Chondrocyte (in vitro differentiated cells): ENCODE results near the gene NDOR1. TPM values are rescaled to one million over a fixed set of nuclear protein-coding genes. Genes with fewer than 3 reads are reported as not detected.

Source experiments
- DNase-seq: peaks from one replicate; pipeline ENCODE4 v3.0.0; 2021; ENCODE audit warnings: mixed read lengths, low spot score
- H3K27ac Mint-ChIP-seq: one replicate; pipeline ENCODE4 v1.8.0; 2021; ENCODE audit warnings: mild to moderate bottlenecking, moderate library complexity, mixed read lengths; ENCODE audit not compliant: unreplicated experiment
- H3K27me3 Mint-ChIP-seq: 2 replicates; pipeline ENCODE4 v1.8.0; 2021; ENCODE audit warnings: low read depth, mixed read lengths
- H3K36me3 Mint-ChIP-seq: 2 replicates; pipeline ENCODE4 v1.8.0; 2021; ENCODE audit warnings: low read depth, mixed read lengths
- H3K4me1 Mint-ChIP-seq: 2 replicates; pipeline ENCODE4 v1.8.0; 2021; ENCODE audit warnings: low read depth, mild to moderate bottlenecking, mixed read lengths
- H3K4me3 Mint-ChIP-seq: one replicate; pipeline ENCODE4 v1.8.0; 2021; ENCODE audit warnings: mild to moderate bottlenecking, moderate library complexity, mixed read lengths; ENCODE audit not compliant: unreplicated experiment
- H3K9me3 Mint-ChIP-seq: 2 replicates; pipeline ENCODE4 v1.8.0; 2021; ENCODE audit warnings: low read depth, mixed read lengths
- total RNA-seq: library from RNA; stranded (reverse); gene quantifications from 3 replicates; pipeline ENCODE4 v1.2.1, GENCODE V29; 2021
- TF ChIP-seq, protein P1 (sequence below): fragments of 200-600 bp; sonication (generic); IDR thresholded peaks from 2 replicates; pipeline ENCODE4 v1.5.0; 2021; ENCODE audit warnings: antibody characterized with exemption, mild to moderate bottlenecking, moderate library complexity

Gene NDOR1
- total RNA-seq, 1 donor from 2014 or later, result 10.8 TPM

DNA sequence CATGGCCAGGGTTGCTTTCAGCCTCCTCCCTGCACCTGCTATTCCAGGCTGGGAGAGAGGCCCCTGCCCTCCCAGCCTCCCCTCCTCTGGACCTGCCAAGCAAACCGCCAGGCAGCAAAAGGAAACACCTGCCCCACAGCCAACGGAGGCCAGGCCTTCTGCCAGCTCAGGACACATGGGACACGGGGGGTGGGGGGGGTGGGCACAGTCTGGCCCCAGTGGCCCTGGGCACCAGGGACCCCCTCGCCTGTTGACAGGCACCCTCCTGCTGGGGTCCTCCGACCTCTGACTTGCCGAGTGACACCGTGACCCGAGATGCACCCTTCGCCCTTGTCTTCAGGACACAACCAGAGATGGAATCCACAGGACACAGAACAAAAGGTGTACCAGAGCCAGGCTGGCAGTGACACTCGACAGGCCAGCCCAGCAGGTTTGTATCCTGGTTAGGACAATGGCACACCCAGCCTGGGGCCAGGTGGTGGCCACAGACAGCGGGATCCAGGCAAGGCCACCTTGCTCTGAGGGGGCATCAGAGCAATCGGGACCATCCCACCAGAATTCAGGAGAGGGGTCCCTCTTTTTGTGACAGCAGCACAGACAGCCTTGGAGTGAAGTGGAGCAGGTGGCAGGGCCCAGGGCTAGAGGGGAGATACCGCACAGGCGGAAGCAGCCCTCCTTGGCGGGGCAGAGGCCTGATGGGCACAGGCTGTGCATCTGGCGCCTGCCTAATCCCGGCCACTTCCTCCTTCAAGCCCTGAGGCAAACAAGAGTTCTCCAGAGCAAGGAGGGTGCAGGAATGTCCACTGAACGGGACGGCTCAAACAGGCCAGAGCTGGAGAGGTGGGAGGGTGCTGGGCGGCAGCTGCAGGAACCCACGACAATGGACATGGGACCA, 32.4 kb upstream of the NDOR1 start:
- TF ChIP-seq, protein P1, sequence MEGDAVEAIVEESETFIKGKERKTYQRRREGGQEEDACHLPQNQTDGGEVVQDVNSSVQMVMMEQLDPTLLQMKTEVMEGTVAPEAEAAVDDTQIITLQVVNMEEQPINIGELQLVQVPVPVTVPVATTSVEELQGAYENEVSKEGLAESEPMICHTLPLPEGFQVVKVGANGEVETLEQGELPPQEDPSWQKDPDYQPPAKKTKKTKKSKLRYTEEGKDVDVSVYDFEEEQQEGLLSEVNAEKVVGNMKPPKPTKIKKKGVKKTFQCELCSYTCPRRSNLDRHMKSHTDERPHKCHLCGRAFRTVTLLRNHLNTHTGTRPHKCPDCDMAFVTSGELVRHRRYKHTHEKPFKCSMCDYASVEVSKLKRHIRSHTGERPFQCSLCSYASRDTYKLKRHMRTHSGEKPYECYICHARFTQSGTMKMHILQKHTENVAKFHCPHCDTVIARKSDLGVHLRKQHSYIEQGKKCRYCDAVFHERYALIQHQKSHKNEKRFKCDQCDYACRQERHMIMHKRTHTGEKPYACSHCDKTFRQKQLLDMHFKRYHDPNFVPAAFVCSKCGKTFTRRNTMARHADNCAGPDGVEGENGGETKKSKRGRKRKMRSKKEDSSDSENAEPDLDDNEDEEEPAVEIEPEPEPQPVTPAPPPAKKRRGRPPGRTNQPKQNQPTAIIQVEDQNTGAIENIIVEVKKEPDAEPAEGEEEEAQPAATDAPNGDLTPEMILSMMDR, result no peak
- Mint-ChIP-seq H3K36me3 (peaks cover 4% of the 10 kb centered on the region), H3K4me3 (no peak overlapping the region), H3K27me3 (peaks cover 6% of the 10 kb centered on the region), H3K4me1 (peaks cover 3% of the 10 kb centered on the region), H3K27ac (no peak overlapping the region), H3K9me3 (no peaks in the 10 kb centered on the region)
- no peak for DNase-seq

DNA sequence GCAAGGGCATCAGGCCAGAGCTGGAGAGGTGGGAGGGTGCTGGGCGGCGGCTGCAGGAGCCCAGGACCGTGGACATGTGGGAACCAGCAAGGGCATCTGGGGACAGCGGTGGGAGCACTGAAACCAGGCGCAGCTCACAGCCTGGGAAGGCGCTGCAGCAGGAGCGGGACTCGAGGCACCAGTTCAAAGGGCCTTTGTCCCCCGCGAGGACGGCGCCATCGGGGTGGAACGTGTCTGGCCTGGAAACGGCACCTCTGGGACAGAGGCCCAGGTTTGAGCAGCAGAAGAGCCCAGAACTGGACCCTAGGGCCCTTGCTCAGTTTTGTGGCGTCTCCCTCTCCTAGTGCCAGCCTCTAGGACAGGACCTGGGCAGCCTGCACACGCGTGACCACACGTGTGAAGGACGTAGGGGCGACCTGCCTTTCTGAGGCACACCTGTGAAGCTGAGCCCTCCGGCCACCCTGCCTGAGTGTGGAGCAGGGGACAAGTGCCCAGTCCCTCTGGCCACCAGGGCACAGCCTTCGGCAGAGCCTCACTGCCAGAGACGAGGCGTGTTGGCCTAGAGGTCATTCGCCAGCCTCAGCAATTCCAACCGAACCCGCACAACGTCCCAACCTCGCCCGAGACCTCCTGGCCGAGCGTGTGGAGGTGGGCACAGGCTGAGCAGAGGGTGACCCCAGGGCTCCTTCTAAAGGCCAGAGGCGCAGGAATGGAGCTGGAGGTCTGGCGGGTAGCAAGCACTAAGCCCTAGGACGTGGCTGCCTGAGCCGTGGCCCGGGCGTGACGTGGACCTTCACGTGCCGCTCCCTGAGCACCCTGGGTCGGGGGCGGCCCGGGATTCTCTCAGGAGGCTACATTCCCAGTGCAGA, 31.5 kb upstream of the NDOR1 start:
- DNase-seq, result no peak
- Mint-ChIP-seq H3K27me3 (peaks cover 4% of the 10 kb centered on the region), H3K4me3 (no peak overlapping the region)

DNA sequence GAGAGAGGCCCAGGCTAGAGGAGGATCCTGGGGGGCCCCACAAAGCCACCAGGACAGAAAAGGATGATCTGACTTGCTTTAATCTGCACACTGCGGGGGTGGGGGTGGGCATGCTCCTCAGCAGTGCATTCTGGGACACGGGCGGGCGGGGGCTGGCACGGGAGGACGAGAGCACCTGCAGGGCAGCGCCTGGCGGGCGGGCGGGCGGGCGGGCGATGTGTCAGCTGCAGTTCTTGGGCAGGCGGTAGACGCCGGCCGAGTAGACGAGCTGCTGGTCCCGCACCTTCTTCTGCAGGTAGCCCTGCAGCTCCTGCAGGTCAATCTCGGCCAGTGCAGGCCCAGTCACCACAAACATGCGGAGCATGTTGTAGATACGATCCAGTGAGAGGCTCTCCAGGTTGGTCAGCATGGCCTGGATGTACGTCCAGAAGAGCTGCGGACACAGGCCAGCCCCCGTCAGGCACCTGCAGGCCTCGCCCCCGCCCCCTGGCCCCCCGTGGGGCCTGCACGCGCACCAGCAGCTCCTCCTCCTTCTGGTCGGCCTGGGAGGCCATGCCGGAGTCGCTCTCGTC, 30.7 kb upstream of the NDOR1 start:
- Mint-ChIP-seq H3K27me3 (peaks cover 4% of the 10 kb centered on the region), H3K36me3 (peaks cover 8% of the 10 kb centered on the region), H3K4me3 (no peak overlapping the region), H3K4me1 (no peaks in the 10 kb centered on the region), H3K9me3 (no peaks in the 10 kb centered on the region), H3K27ac (no peak overlapping the region)
- TF ChIP-seq, protein P1, result no peak
- DNase-seq, result no peak

More for the DNA sequence above, 31.5 kb upstream of the NDOR1 start:
- Mint-ChIP-seq H3K4me1 (no peaks in the 10 kb centered on the region), H3K9me3 (no peaks in the 10 kb centered on the region), H3K36me3 (peaks cover 4% of the 10 kb centered on the region), H3K27ac (no peak overlapping the region)
- TF ChIP-seq, protein P1, result no peak

DNA sequence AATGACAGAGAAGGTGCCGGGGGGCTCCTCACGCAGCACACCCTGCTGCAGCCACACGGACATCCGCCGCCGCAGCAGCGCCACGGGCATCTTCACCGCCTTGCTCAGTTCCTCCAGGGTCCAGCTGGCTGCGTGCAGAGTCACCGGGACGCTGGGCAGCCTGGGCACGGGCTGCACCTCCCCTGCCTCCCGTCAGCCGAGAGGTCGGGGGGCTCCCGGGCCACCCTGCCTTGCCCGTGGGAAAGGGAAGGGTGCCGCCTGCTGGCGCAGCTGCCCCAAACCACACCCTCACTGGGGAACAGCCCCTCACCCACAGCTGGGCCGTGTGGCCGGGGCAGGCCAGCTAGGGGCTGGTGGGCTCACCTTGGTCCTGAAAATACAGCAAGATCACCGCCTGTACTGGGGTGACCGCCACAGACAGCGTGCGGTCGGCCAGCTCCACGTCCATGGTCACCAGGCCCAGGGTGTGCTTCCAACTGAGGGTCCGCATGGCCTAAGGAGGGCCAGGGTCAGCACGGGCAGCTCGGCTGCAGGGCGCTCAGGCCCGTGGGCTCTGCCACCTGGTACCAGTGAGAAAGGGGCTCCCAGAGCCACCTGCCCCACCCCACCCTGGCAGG, 30.0 kb upstream of the NDOR1 start:
- Mint-ChIP-seq H3K27ac (no peak overlapping the region), H3K9me3 (no peaks in the 10 kb centered on the region)

More for the DNA sequence above, 30.0 kb upstream of the NDOR1 start:
- Mint-ChIP-seq H3K4me3 (no peak overlapping the region), H3K27me3 (peaks cover 2% of the 10 kb centered on the region), H3K36me3 (peaks cover 11% of the 10 kb centered on the region), H3K4me1 (no peaks in the 10 kb centered on the region)
- TF ChIP-seq, protein P1, result no peak
- DNase-seq, result no peak
